ENCODE data around the gene MED14.

GRCh38 chrX:40748977-40749376 is 13.6 kb upstream of the MED14 start:
- TF ChIP-seq POLR2A (IDR thresholded peaks at IDR 0.05): no peak
- no peak for TF ChIP-seq CTCF (IDR thresholded peaks at IDR 0.05)
